ENCODE measurements around the gene CFAP20DC.

- TF ChIP-seq ZBTB33 (IDR thresholded peaks at IDR 0.05), result no peak
- no peak for TF ChIP-seq POLR2AphosphoS5 (IDR thresholded peaks at IDR 0.05; ENCODE audit: low read length)
- no peak for TF ChIP-seq SP1 (IDR thresholded peaks at IDR 0.05; ENCODE audit: low read depth, low read length)
- no peak for TF ChIP-seq KLF5 (IDR thresholded peaks at IDR 0.05; ENCODE audit: partially characterized antibody)
These were observed 58.8 kb downstream of the CFAP20DC start for GRCh38 chr3:58991026-58991425.
